Left cardiac atrium (tissue), 4 donors: ENCODE data around the gene ANP32A. TPM values are rescaled to one million over a fixed set of nuclear protein-coding genes. Genes with fewer than 3 reads are reported as not detected.

Experiments used
- ATAC-seq, 2 donors: fragments of 200-7000 bp; cut with Tn5 transposase; one replicate each; pipeline ENCODE4 v1.9.1; 2020; ENCODE audit warnings: mild to moderate bottlenecking in 2 of 2, moderate library complexity in 2 of 2
- DNase-seq: peaks from one replicate; pipeline ENCODE4 v3.0.0-alpha.2; 2020
- intact Hi-C, 2 donors: fragments of 100-400 bp; cut with DNase I; formaldehyde crosslinking; loops; one replicate each; pipeline versions ENCODE4 v1.14.1 to v1.15.1; 2022 to 2023
- microRNA-seq, 2 donors: library from miRNA; unstranded; fragments of <30 nt; microRNA quantifications; one replicate each; pipeline ENCODE4 v1.2.0, GENCODE V29; 2020
- total RNA-seq, 2 donors: library from RNA; stranded (reverse); fragmentation: NEBNext Ultra II Directional; extraction: Animal tissue kit (Norgen Biotek cat#: 25700); gene quantifications; one replicate each; pipeline ENCODE4 v1.2.1, GENCODE V29; 2021
- donor health status: DM: no; HTN: yes; CAD: no.
- donor health status: DM: no; HTN: yes; CAD: no; lungs with severe emphysema.
- donor health status: DM: yes; HTN: yes; CAD: no.
- donor health status: Dilated cardiomyopathy.

The ANP32A gene
- total RNA-seq, 2 donors from 2014 or later: 106 to 118 TPM

DNA sequence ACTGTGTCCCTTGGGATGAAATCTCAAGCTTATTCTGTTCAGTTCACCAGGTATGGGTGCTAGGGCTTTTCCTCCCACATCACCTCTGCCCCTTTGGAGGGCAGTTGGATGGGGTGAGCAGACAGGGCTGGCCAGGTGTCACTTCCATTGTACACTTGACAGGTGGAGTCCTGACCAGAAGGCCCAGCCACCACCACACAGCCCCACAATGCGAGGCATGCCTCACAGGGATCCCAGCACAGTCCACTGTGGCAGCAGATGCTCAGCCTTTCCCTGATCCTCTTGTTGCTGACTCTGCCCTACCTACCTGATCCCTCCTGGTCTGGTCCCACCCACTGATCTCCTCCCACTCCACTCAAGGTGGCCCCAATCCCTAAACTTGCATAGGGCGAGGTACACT lies 88.2 kb downstream of the ANP32A start:
- DNase-seq (no peak), ATAC-seq (no peak)
- intact Hi-C loops: loop anchor here in 1 of 2 donors (5.0 kb wide), 1 partner anchor 95 kb away; no protein-coding TSS in a partner anchor

DNA sequence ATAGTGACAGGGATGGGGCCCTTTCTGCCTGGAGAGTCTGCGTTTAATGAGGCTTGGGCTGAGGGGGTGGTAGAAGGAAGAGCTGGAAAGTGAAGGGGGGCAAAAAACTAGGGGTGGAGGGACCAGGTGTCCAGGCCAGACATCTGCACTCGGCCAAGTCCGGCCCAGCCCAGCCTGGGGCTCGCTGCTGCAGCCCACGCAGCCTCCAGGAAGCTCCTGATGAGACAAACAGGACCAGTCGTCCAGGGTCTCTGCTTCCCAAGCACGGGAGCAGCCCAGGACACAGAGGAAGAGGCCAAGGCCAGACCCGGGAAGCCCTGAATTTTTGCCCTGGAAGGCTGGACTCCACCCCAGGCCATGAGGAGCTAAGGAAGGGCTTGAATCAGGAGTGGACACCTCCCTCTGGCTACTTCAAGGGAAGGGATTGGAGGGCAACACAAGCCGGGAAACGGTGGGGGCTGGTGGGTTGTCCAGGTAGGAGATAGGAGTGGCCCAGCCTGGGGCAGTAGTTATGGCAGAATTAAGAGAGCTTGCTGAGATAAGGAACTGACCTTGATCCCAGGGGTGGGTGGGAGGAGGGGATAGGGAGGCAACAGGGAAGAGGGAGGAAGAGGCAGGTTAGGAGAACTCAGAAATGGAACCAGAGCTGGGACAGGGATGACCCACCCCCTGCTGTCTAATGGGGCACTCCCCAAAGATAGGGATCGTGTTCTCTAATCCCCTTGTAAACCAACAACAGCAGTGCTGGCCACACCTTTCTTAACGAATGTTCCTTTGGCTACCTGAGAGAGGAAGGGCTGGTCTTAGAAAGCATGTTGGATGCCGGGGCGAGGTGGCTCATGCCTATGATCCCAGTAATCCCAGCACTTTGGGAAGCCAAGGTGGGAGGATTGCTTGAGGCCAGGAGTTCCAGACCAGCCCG lies 89.5 kb downstream of the ANP32A start:
- ATAC-seq: peak; percentile 12 to 48

DNA sequence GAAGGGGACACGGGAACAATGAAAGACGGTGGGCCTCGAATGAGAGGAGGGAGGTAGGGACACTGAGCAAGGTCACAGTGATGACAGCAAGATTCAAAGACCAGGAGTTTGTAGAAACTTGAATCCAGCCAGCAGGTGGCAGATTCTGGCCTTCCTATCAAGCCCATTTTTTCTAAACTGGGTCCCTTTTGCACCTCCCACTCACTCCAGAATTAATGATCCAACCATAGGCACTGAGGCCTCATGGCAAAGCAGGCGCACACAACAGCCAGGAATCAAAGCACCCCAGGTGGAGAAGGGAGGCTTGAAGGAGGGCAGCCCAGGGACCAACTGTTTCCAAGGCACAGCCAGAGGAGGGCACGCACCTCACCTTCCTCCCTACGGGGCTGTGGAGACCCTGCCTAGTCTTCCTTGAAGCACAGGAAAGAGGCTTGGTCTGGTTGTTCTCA lies 90.2 kb downstream of the ANP32A start:
- ATAC-seq (peak; percentile 44 to 47), DNase-seq (peak; percentile 51)
- intact Hi-C loops: loop anchor here in 1 of 2 donors (5.0 kb wide), 1 partner anchor 97 kb away; no protein-coding TSS in a partner anchor

More for the DNA sequence above, 89.5 kb downstream of the ANP32A start:
- DNase-seq: no peak
- intact Hi-C loops: loop anchor here in 1 of 2 donors (5.0 kb wide), 1 partner anchor 96 kb away; no protein-coding TSS in a partner anchor

GRCh38 chr15:68729789-68730411 lies 90.8 kb downstream of the ANP32A start:
- DNase-seq (peak; percentile 45), ATAC-seq (peak; percentile 63 to 75)
- intact Hi-C loops: loop anchor here in 1 of 2 donors (5.0 kb wide), 1 partner anchor 97 kb away; no protein-coding TSS in a partner anchor

Small RNAs within 50 kb of the gene (microRNA-seq; reads per million reads assigned to microRNA genes)
- 0 reads per million in 2 donors for gene MIR4312

Other genes with a start within 250 kb of the ANP32A start
- gene CORO2B, start 241.9 kb downstream of the ANP32A start, total RNA-seq: 1 to 10 TPM; 8.5 to 8.9 TPM
- gene SPESP1, start 109.6 kb upstream of the ANP32A start, total RNA-seq: 1 to 10 TPM; 1.5 to 9.2 TPM
- gene NOX5, start 193.8 kb upstream of the ANP32A start, total RNA-seq: under 1 TPM in 1 of 2 donors, not detected in 1; 0.18 TPM